HCEC 1CT (cell line): ENCODE data around the gene YBX1.
"Not testable (repeated sequence)": the region's sequence is repeated elsewhere in the genome, so short reads cannot be mapped to it uniquely, and the experiment has no call there.

Source experiments
- DNase-seq: peaks from one replicate; pipeline ENCODE4 v3.0.0-alpha.2; 2017

YBX1 gene

GRCh38 chr1:42690477-42691156 is 8.4 kb downstream of the YBX1 start:
- DNase-seq, result peak; percentile 20

- DNase-seq, result no peak
Measured at GRCh38 chr1:42691157-42691498, 8.9 kb downstream of the YBX1 start.

GRCh38 chr1:42692461-42692860 is 10.2 kb downstream of the YBX1 start:
- no peak for DNase-seq

- no peak for DNase-seq
Measured at GRCh38 chr1:42692911-42693310, 10.7 kb downstream of the YBX1 start.

GRCh38 chr1:42698081-42698813 is 16.0 kb downstream of the YBX1 start:
- no peak for DNase-seq

GRCh38 chr1:42700006-42700405 is 17.8 kb downstream of the YBX1 start:
- no peak for DNase-seq

- DNase-seq, result no peak
Measured at GRCh38 chr1:42703888-42704464, 21.8 kb downstream of the YBX1 start.

- not testable (repeated sequence) for DNase-seq
Measured at GRCh38 chr1:42712808-42713207, 30.6 kb downstream of the YBX1 start.

- no peak for DNase-seq
Measured at GRCh38 chr1:42713293-42713692, 31.1 kb downstream of the YBX1 start.

- DNase-seq, result not testable (repeated sequence)
Measured at GRCh38 chr1:42714441-42714840, 32.2 kb downstream of the YBX1 start.

- no peak for DNase-seq
Measured at GRCh38 chr1:42720868-42721267, 38.6 kb downstream of the YBX1 start.

GRCh38 chr1:42721926-42722325 is 39.7 kb downstream of the YBX1 start:
- DNase-seq, result no peak

- not testable (repeated sequence) for DNase-seq
Measured at GRCh38 chr1:42722403-42722802, 40.2 kb downstream of the YBX1 start.

GRCh38 chr1:42723511-42723910 is 41.3 kb downstream of the YBX1 start:
- DNase-seq, result no peak

- not testable (repeated sequence) for DNase-seq
Measured at GRCh38 chr1:42725820-42726219, 43.6 kb downstream of the YBX1 start.

- no peak for DNase-seq
Measured at GRCh38 chr1:42730002-42730401, 47.8 kb downstream of the YBX1 start.

GRCh38 chr1:42730988-42731387 is 48.8 kb downstream of the YBX1 start:
- DNase-seq, result no peak

GRCh38 chr1:42731585-42731984 is 49.4 kb downstream of the YBX1 start:
- DNase-seq, result no peak

GRCh38 chr1:42732126-42732680 is 50.0 kb downstream of the YBX1 start:
- no peak for DNase-seq

GRCh38 chr1:42733415-42734200 is 51.4 kb downstream of the YBX1 start:
- DNase-seq, result no peak

GRCh38 chr1:42734201-42735035 is 52.2 kb downstream of the YBX1 start:
- no peak for DNase-seq

GRCh38 chr1:42735056-42735455 is 52.8 kb downstream of the YBX1 start:
- DNase-seq, result no peak
